GM23338 (cell line): ENCODE measurements around the gene FAM162B.

Experiments used
- CTCF ChIP-seq, 2 experiments: fragments of 200-600 bp in 1 of 2; sonication (generic) in 1 of 2; conservative IDR thresholded peaks; 2 replicates each; pipeline versions ENCODE4 v1.5.1 to v1.6.1; 2016 to 2017; ENCODE audit warnings: antibody characterized with exemption in 2 of 2, low read depth in 2 of 2, mild to moderate bottlenecking in 2 of 2, moderate library complexity in 1 of 2
- EZH2 ChIP-seq: fragments of 200-600 bp; sonication (generic); IDR thresholded peaks from one replicate; pipeline ENCODE4 v1.8.0; 2017; ENCODE audit warnings: antibody characterized with exemption, mild to moderate bottlenecking, low read depth; ENCODE audit not compliant: unreplicated experiment

- TF ChIP-seq EZH2 = no peak
- no peak for TF ChIP-seq CTCF (conservative IDR thresholded peaks at IDR 0.05; ENCODE audit: low read depth in 2 of 2)
Measured at GRCh38 chr6:116741571-116741970, 23.9 kb downstream of the FAM162B start.
